Neuronal stem cell (in vitro differentiated cells): ENCODE measurements around the gene EIF4G3.

Experiments
- DNase-seq: peaks from one replicate; pipeline ENCODE4 v3.0.0-alpha.2; 2013; ENCODE audit warnings: low spot score
- H2AFZ ChIP-seq: one replicate; pipeline ENCODE4 v1.6.1; 2013; ENCODE audit warnings: mild to moderate bottlenecking, low read length, inconsistent platforms
- H2AK5ac ChIP-seq: 2 replicates; pipeline ENCODE4 v1.6.1; 2013; ENCODE audit warnings: low read depth, mild to moderate bottlenecking, inconsistent platforms, low read length, moderate library complexity, mixed read lengths
- H2BK120ac ChIP-seq: 2 replicates; pipeline ENCODE4 v1.6.1; 2013; ENCODE audit warnings: low read depth, mild to moderate bottlenecking, inconsistent platforms, low read length, moderate library complexity, mixed read lengths
- H2BK12ac ChIP-seq: one replicate; pipeline ENCODE4 v1.6.1; 2013; ENCODE audit warnings: low read length, inconsistent platforms
- H2BK15ac ChIP-seq: 2 replicates; pipeline ENCODE4 v1.6.1; 2013; ENCODE audit warnings: mild to moderate bottlenecking, low read length, inconsistent platforms, mixed read lengths
- H2BK5ac ChIP-seq: one replicate; pipeline ENCODE4 v1.6.1; 2013; ENCODE audit warnings: inconsistent platforms, mild to moderate bottlenecking, low read length, moderate library complexity
- H3K14ac ChIP-seq: one replicate; pipeline ENCODE4 v1.6.1; 2013; ENCODE audit warnings: low read length, inconsistent platforms
- H3K18ac ChIP-seq: 2 replicates; pipeline ENCODE4 v1.6.1; 2013; ENCODE audit warnings: low read length, inconsistent platforms
- H3K23ac ChIP-seq: 2 replicates; pipeline ENCODE4 v1.6.1; 2013; ENCODE audit warnings: low read depth, mild to moderate bottlenecking, mixed read lengths, low read length, inconsistent platforms; ENCODE audit not compliant: poor library complexity
- H3K27ac ChIP-seq: replicated peaks from 3 replicates; pipeline ENCODE4 v1.5.1; 2013; ENCODE audit warnings: low read length, inconsistent platforms
- H3K27me3 ChIP-seq, 3 experiments: 2 replicates each; pipeline ENCODE4 v1.6.1; 2013; ENCODE audit warnings: low read length in 3 of 3, mild to moderate bottlenecking in 2 of 3, inconsistent platforms in 1 of 3, low read depth in 1 of 3, mixed read lengths in 1 of 3, moderate library complexity in 1 of 3; ENCODE audit not compliant: control insufficient read depth in 3 of 3, insufficient read depth in 3 of 3
- H3K36me3 ChIP-seq, 2 donors: replicated peaks in 1 of 2; 2 replicates each; pipeline ENCODE4 v1.6.1; 2013; ENCODE audit warnings: low read length in 2 of 2; ENCODE audit not compliant: control insufficient read depth in 2 of 2, insufficient read depth in 2 of 2
- H3K4ac ChIP-seq: 2 replicates; pipeline ENCODE4 v1.6.1; 2013; ENCODE audit warnings: inconsistent platforms, mild to moderate bottlenecking, low read length, moderate library complexity
- H3K4me1 ChIP-seq, 2 donors: 1 replicate in 1 of 2; 2 replicates in 1 of 2; pipeline ENCODE4 v1.6.1; 2013; ENCODE audit warnings: low read length in 2 of 2, low read depth in 1 of 2; ENCODE audit not compliant: control insufficient read depth in 2 of 2, insufficient read depth in 1 of 2
- H3K4me2 ChIP-seq: one replicate; pipeline ENCODE4 v1.6.1; 2013; ENCODE audit warnings: mild to moderate bottlenecking, low read length, inconsistent platforms; ENCODE audit not compliant: insufficient read depth, poor library complexity, severe bottlenecking
- H3K4me3 ChIP-seq, 2 donors: 2 replicates each; pipeline ENCODE4 v1.5.1; 2013; ENCODE audit warnings: low read length in 2 of 2, mild to moderate bottlenecking in 2 of 2, inconsistent platforms in 1 of 2, moderate library complexity in 1 of 2
- H3K79me1 ChIP-seq: one replicate; pipeline ENCODE4 v1.6.1; 2013; ENCODE audit warnings: low read depth, mild to moderate bottlenecking, inconsistent platforms, low read length, moderate library complexity
- H3K9ac ChIP-seq: one replicate; pipeline ENCODE4 v1.6.1; 2013; ENCODE audit warnings: mild to moderate bottlenecking, low read depth, low read length, inconsistent platforms; ENCODE audit not compliant: poor library complexity
- H3K9me3 ChIP-seq, 2 donors: replicated peaks in 1 of 2; 2 replicates each; pipeline versions ENCODE3 to v1.6.1; 2013; ENCODE audit warnings: low read length in 2 of 2, mild to moderate bottlenecking in 2 of 2, inconsistent platforms in 1 of 2, low read depth in 1 of 2, mixed read lengths in 1 of 2, moderate library complexity in 1 of 2; ENCODE audit not compliant: control insufficient read depth in 2 of 2, insufficient read depth in 1 of 2
- H4K8ac ChIP-seq: one replicate; pipeline ENCODE4 v1.6.1; 2013; ENCODE audit warnings: low read depth, mild to moderate bottlenecking, inconsistent platforms, low read length, moderate library complexity
- H4K91ac ChIP-seq: one replicate; pipeline ENCODE4 v1.6.1; 2013; ENCODE audit warnings: low read length, low read depth, mild to moderate bottlenecking, inconsistent platforms; ENCODE audit not compliant: poor library complexity
- WGBS, 2 donors: extraction: QIAGEN DNeasy Blood & Tissue Kit; methylation state at CpG; one replicate each; pipeline ENCODE4 v1.1.7; 2013; ENCODE audit warnings: missing lambda C conversion rate in 2 of 2, mixed read lengths in 1 of 2; ENCODE audit not compliant: insufficient read length in 2 of 2, insufficient replicate concordance in 1 of 2; ENCODE audit errors: extremely low coverage in 2 of 2; 5-methylcytosine and 5-hydroxymethylcytosine counted together

EIF4G3 gene

DNA sequence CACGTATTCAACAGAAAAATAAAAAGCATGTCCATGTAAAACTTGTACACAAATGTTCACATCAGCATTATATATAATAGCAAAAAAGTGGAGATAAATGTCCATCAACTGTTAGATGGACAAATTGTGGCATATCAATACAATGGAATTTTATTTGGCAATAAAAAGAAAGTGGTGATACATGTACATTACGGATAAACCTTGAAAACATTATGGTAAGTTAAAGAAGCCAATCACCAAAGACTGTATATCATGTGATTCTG, 76.9 kb downstream of the EIF4G3 start:
- Histone ChIP-seq H3K9ac (no peak overlapping the region), H3K27me3 (no peaks in the 10 kb centered on the region), H3K9me3 (peaks cover 0 to 10% of the 10 kb centered on the region in 2 donors), H3K14ac (no peak overlapping the region), H3K36me3 (peaks cover 5 to 50% of the 10 kb centered on the region in 2 donors), H4K8ac (no peak overlapping the region), H3K4me2 (no peak overlapping the region), H3K4ac (no peak overlapping the region), H2BK12ac (no peak overlapping the region), H2BK120ac (no peak overlapping the region), H2AFZ (no peak overlapping the region), H3K79me1 (peaks cover 2% of the 10 kb centered on the region), H3K4me1 (peaks cover 0 to 3% of the 10 kb centered on the region in 2 donors), H3K4me3 (no peak overlapping the region), H4K91ac (no peak overlapping the region), H3K27ac (no peak overlapping the region), H3K23ac (no peak overlapping the region), H2AK5ac (no peak overlapping the region), H2BK15ac (no peak overlapping the region), H2BK5ac (no peak overlapping the region), H3K18ac (no peak overlapping the region)
- no CpG with 5 or more reads among the region's 2 CpGs for WGBS, 2 donors
- no peak for DNase-seq

DNA sequence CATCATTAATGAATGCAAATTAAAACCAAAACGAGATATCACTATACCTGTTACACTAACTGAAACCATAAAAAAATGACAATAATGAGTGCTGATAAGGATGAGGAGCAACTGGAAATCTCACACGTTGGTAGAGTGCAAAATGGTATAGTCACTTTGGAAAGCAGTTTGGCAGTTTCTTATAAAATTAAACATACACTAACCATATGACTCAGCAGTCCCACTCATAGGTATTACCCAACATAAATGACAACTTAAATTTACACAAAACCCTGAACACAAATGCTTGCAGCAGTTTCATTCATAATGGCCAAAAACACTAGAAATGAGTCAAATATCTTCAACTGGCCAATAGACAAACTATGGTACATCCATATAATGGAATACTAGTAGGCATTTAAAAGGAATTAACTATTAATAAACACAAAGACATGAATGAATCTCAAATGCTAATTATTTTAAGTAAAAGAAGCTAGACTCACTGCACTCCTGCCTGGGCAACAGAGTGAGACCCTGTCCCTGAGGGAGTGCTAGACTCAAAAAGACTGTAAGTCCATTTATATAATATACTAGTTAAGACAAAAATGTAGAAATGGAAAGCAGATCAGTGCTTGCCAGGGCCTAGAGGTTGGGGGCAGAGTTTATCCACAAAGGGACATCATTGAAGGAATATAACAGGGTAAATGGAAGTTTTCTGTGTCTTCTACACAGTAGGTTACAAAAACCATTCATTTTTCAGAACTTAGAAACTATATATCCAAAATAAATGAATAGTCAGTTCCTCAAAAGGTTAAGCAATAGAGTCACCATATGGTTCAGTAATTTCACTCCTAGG, 77.4 kb downstream of the EIF4G3 start:
- no peaks in the 10 kb centered on the region for H3K27me3 ChIP-seq
- H3K27ac ChIP-seq: no peak overlapping the region
- no peak overlapping the region for H2BK12ac ChIP-seq
- peaks cover 2% of the 10 kb centered on the region for H3K79me1 ChIP-seq
- no CpG with 5 or more reads among the region's 2 CpGs for WGBS, 2 donors
- H3K14ac ChIP-seq: no peak overlapping the region
- H3K9me3 ChIP-seq: peaks cover 0 to 10% of the 10 kb centered on the region in 2 donors
- no peak overlapping the region for H3K18ac ChIP-seq
- peaks cover 5 to 46% of the 10 kb centered on the region in 2 donors for H3K36me3 ChIP-seq
- H3K9ac ChIP-seq: no peak overlapping the region
- no peak overlapping the region for H2BK5ac ChIP-seq
- H3K4me1 ChIP-seq: peaks cover 0 to 3% of the 10 kb centered on the region in 2 donors
- H2BK120ac ChIP-seq: no peak overlapping the region
- no peak overlapping the region for H2BK15ac ChIP-seq
- no peak overlapping the region for H3K4me3 ChIP-seq
- H3K4me2 ChIP-seq: no peak overlapping the region
- H2AK5ac ChIP-seq: no peak overlapping the region
- no peak overlapping the region for H2AFZ ChIP-seq
- no peak overlapping the region for H4K8ac ChIP-seq
- no peak overlapping the region for H3K23ac ChIP-seq
- H4K91ac ChIP-seq: no peak overlapping the region
- DNase-seq: no peak
- H3K4ac ChIP-seq: no peak overlapping the region

- no peak overlapping the region for H3K18ac ChIP-seq
- no peak overlapping the region for H3K4me3 ChIP-seq
- no peak overlapping the region for H3K9ac ChIP-seq
- peaks cover 0 to 3% of the 10 kb centered on the region in 2 donors for H3K4me1 ChIP-seq
- H2BK15ac ChIP-seq: no peak overlapping the region
- no peak overlapping the region for H4K91ac ChIP-seq
- H3K9me3 ChIP-seq: peaks cover 0 to 10% of the 10 kb centered on the region in 2 donors
- H3K79me1 ChIP-seq: peaks cover 2% of the 10 kb centered on the region
- H3K4ac ChIP-seq: no peak overlapping the region
- H2BK12ac ChIP-seq: no peak overlapping the region
- no peak overlapping the region for H2AK5ac ChIP-seq
- H2BK5ac ChIP-seq: no peak overlapping the region
- no peak overlapping the region for H3K14ac ChIP-seq
- no peaks in the 10 kb centered on the region for H3K27me3 ChIP-seq
- WGBS, 2 donors: no CpG with 5 or more reads among the region's 5 CpGs
- no peak overlapping the region for H2BK120ac ChIP-seq
- no peak overlapping the region for H4K8ac ChIP-seq
- H3K27ac ChIP-seq: no peak overlapping the region
- H3K23ac ChIP-seq: no peak overlapping the region
- H2AFZ ChIP-seq: no peak overlapping the region
- no peak overlapping the region for H3K4me2 ChIP-seq
- no peak for DNase-seq
- peaks cover 5 to 40% of the 10 kb centered on the region in 2 donors for H3K36me3 ChIP-seq
Observed at GRCh38 chr1:21098186-21098915, 78.3 kb downstream of the EIF4G3 start.

DNA sequence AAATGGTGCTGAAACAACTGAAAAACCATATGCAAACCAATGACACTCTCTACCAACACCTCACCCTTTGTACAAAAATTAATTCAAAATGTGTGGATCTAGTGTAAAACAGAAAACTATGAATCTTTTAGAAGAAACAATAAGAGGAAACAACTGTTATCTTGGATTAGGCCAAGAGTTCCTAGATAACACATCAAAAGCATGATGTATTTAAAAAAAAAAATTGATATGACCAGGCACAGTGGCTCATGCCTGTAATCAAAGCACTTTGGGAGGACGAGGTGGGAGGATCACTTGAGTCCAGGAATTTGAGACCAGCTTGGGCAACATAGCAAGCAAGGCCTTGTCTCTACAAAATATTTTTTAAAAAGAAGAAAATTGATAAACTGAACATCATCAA, 79.0 kb downstream of the EIF4G3 start:
- WGBS, 2 donors: no CpG with 5 or more reads among the region's 1 CpG
- H3K36me3 ChIP-seq: peaks cover 3 to 40% of the 10 kb centered on the region in 2 donors
- no peak for DNase-seq

More for the DNA sequence above, 79.0 kb downstream of the EIF4G3 start:
- H3K14ac ChIP-seq: no peak overlapping the region
- H2AK5ac ChIP-seq: no peak overlapping the region
- no peak overlapping the region for H2AFZ ChIP-seq
- no peak overlapping the region for H4K91ac ChIP-seq
- H3K18ac ChIP-seq: no peak overlapping the region
- peaks cover 0 to 10% of the 10 kb centered on the region in 2 donors for H3K9me3 ChIP-seq
- no peaks in the 10 kb centered on the region for H3K27me3 ChIP-seq
- H2BK5ac ChIP-seq: no peak overlapping the region
- no peak overlapping the region for H2BK12ac ChIP-seq
- no peak overlapping the region for H3K4ac ChIP-seq
- H3K23ac ChIP-seq: no peak overlapping the region
- H3K4me1 ChIP-seq: peaks cover 0 to 3% of the 10 kb centered on the region in 2 donors
- peaks cover 2% of the 10 kb centered on the region for H3K79me1 ChIP-seq
- H3K9ac ChIP-seq: no peak overlapping the region
- no peak overlapping the region for H2BK15ac ChIP-seq
- H3K27ac ChIP-seq: no peak overlapping the region
- no peak overlapping the region for H3K4me3 ChIP-seq
- H4K8ac ChIP-seq: no peak overlapping the region
- H3K4me2 ChIP-seq: no peak overlapping the region
- H2BK120ac ChIP-seq: no peak overlapping the region
